Neuron (in vitro differentiated cells): ENCODE data around the gene SPOCK3.
"Not testable (repeated sequence)": the region's sequence is repeated elsewhere in the genome, so short reads cannot be mapped to it uniquely, and the experiment has no call there.

Source experiments
- H2AFZ ChIP-seq: one replicate; pipeline ENCODE4 v1.6.1; 2013; ENCODE audit warnings: low read depth, mild to moderate bottlenecking, inconsistent platforms, low read length, moderate library complexity
- H3K27me3 ChIP-seq: one replicate; pipeline ENCODE4 v1.6.1; 2013; ENCODE audit warnings: low read length; ENCODE audit not compliant: insufficient read depth
- H3K36me3 ChIP-seq: one replicate; pipeline ENCODE4 v1.6.1; 2013; ENCODE audit warnings: low read length; ENCODE audit not compliant: insufficient read depth
- H3K4me1 ChIP-seq: one replicate; pipeline ENCODE4 v1.6.1; 2013; ENCODE audit warnings: low read length; ENCODE audit not compliant: insufficient read depth
- H3K4me3 ChIP-seq: 2 replicates; pipeline ENCODE4 v1.5.1; 2013; ENCODE audit warnings: mild to moderate bottlenecking, low read length, moderate library complexity
- H3K9me3 ChIP-seq: one replicate; pipeline ENCODE4 v1.6.1; 2013; ENCODE audit warnings: low read length

The SPOCK3 gene

GRCh38 chr4:166808380-166808779 is 425.9 kb downstream of the SPOCK3 start:
- Histone ChIP-seq H2AFZ (no peak overlapping the region), H3K36me3 (no peaks in the 10 kb centered on the region), H3K27me3 (no peaks in the 10 kb centered on the region), H3K4me3 (no peak overlapping the region), H3K4me1 (no peaks in the 10 kb centered on the region), H3K9me3 (no peaks in the 10 kb centered on the region)

DNA sequence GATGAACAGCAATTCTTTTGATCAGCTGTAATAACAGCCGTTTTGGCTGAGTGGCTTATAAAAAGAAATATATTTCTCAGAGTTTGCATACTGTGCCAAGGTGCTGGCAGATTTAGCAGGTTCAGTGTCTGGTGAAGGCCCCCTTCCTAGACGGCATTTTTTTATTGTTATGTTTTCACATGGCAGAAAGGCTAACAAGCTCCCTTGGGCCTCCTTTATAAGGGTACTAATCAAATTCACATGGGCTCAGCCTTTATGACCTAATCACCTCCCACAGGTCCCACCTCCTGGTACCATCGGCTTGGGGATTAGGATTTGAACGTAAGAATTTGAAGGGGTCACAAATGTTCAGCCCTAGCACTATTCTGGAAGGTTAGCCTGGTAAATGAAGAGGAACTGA is 431.9 kb downstream of the SPOCK3 start:
- Histone ChIP-seq H3K4me1 (no peaks in the 10 kb centered on the region), H3K4me3 (no peak overlapping the region), H3K36me3 (no peaks in the 10 kb centered on the region), H3K9me3 (no peaks in the 10 kb centered on the region), H2AFZ (no peak overlapping the region), H3K27me3 (no peaks in the 10 kb centered on the region)

DNA sequence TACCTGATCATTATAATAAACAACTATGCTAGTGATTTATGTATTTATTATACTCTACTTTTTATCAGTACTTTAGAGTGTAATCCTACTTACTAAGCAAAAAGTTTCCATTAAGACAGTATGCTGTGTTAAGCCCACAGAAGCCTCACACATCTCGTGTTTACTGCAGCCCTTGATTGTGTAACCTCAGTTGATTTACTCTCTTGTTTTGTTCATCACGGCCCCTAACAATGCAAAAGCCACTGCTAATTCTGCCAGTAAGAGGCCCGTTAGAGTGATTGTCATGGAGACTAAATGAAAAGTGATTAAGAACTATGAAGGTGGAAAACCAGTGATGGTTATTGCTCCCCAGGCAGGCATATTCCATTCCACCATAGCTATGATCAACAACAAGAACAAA is 436.2 kb downstream of the SPOCK3 start:
- Histone ChIP-seq H3K4me3 (no peak overlapping the region), H2AFZ (no peak overlapping the region), H3K36me3 (no peaks in the 10 kb centered on the region), H3K27me3 (no peaks in the 10 kb centered on the region), H3K4me1 (no peaks in the 10 kb centered on the region), H3K9me3 (no peaks in the 10 kb centered on the region)

DNA sequence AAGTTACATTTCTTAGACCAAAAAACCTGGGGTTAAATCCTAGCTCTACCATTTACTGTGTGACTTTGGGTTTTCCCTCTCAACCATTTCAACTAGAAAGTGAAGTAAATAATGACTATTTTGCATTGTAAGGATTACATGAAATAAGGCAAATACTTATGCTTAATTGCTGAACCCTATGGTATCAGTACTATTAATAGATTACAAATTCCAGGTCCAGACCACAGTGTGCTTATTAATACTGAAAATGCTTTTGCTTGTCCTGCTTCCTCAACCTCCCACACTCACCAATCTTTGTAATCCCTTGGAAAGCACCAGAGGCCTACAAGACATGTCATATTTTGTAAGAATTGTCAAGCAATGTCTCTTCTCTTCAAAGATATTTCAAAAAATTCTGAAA is 456.5 kb downstream of the SPOCK3 start:
- H3K4me3 ChIP-seq = no peak overlapping the region

DNA sequence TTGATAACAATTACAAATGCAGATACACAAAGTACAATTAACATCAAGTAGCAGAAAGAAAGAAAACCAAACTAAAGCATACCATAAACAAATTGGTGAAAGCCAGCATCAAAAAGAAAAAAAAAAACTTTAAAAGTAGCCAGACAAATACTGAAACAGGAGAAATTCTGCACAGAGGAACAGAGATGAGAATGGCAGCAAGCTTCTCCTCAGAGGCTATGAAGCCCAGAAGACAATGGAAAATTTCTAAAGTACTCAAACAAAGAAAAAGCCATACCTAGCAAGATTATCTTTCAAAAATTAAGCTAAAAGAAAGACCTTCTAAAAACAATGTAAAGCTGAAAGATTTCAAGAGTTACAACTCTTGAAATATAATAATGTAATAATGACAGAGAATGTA is 471.3 kb downstream of the SPOCK3 start:
- Histone ChIP-seq H3K36me3 (no peaks in the 10 kb centered on the region), H2AFZ (no peak overlapping the region), H3K4me3 (no peak overlapping the region), H3K9me3 (no peaks in the 10 kb centered on the region), H3K27me3 (no peaks in the 10 kb centered on the region), H3K4me1 (no peaks in the 10 kb centered on the region)

More for the DNA sequence above, 456.5 kb downstream of the SPOCK3 start:
- no peaks in the 10 kb centered on the region for H3K9me3 ChIP-seq
- H3K27me3 ChIP-seq = no peaks in the 10 kb centered on the region
- no peaks in the 10 kb centered on the region for H3K36me3 ChIP-seq
- no peaks in the 10 kb centered on the region for H3K4me1 ChIP-seq
- H2AFZ ChIP-seq = no peak overlapping the region

GRCh38 chr4:166741742-166742141 is 492.6 kb downstream of the SPOCK3 start:
- Histone ChIP-seq H3K9me3 (no peaks in the 10 kb centered on the region), H3K36me3 (no peaks in the 10 kb centered on the region), H3K4me3 (no peak overlapping the region), H3K4me1 (no peaks in the 10 kb centered on the region), H3K27me3 (no peaks in the 10 kb centered on the region), H2AFZ (no peak overlapping the region)

- not testable (repeated sequence) for H3K4me3 ChIP-seq, H3K36me3 ChIP-seq, H3K4me1 ChIP-seq, H3K9me3 ChIP-seq, H2AFZ ChIP-seq, H3K27me3 ChIP-seq
Observed at GRCh38 chr4:166739215-166739614, 495.1 kb downstream of the SPOCK3 start.

DNA sequence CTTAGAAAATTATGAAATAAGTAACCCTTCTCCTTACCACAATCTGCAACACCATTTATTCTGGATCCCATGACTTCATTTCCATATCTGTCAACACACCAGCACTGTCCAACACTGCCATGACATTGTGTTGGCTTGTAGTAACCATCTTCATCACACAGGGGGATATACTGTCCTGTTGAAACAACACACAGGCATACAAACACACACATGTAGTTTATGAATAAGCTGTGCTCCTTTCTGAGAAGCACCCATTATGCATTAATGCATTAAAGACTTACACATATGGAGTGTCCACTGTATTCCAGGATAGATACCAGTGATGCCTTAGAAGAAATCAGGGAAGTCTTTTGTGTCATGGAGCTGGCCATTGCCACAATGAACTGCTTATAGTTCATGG is 496.9 kb downstream of the SPOCK3 start:
- Histone ChIP-seq H3K4me1 (no peaks in the 10 kb centered on the region), H3K27me3 (no peaks in the 10 kb centered on the region), H3K36me3 (no peaks in the 10 kb centered on the region), H3K9me3 (no peaks in the 10 kb centered on the region), H2AFZ (no peak overlapping the region), H3K4me3 (no peak overlapping the region)

GRCh38 chr4:166735553-166735952 is 498.7 kb downstream of the SPOCK3 start:
- H3K4me3 ChIP-seq = no peak overlapping the region
- no peaks in the 10 kb centered on the region for H3K36me3 ChIP-seq
- H3K4me1 ChIP-seq = no peaks in the 10 kb centered on the region
- H3K27me3 ChIP-seq = no peaks in the 10 kb centered on the region
- H3K9me3 ChIP-seq = no peaks in the 10 kb centered on the region
- H2AFZ ChIP-seq = no peak overlapping the region

DNA sequence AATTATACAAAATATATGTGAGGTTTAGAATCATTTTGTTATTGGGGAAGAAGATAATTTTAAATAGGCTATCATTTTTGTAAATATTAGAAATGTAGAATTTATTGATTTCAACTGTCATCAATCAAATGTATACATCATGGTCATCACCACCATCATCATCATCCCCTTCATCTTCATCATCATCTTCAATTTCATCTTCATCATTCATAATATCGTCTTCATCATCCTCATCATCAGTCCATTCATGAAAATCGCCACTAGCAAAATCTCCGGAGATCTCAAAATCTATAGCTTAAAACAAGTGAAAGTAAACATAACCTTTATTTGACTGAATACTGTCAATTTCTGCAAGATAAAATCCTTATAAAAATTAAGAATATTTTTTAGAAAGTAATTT is 499.5 kb downstream of the SPOCK3 start:
- Histone ChIP-seq H2AFZ (no peak overlapping the region), H3K9me3 (no peaks in the 10 kb centered on the region), H3K4me1 (no peaks in the 10 kb centered on the region), H3K4me3 (no peak overlapping the region), H3K27me3 (no peaks in the 10 kb centered on the region), H3K36me3 (no peaks in the 10 kb centered on the region)

DNA sequence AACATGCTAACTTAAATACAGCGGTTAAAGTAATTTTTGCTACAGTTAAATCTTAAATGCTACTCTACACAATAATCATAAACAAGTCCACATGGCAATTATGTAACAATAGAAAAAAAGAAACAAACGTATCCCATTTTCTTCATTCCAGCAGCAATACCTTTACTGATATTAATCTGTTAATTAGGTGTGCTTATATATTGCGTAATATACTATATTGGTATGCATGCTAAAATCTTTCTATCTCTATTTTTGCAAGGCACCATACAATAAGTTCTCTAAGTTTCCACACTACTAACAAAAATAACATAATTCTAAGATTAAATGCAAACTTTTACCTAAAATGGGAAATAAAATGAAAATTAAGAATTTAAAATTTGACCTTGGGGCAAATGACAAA is 500.6 kb downstream of the SPOCK3 start:
- H2AFZ ChIP-seq = no peak overlapping the region
- H3K9me3 ChIP-seq = no peaks in the 10 kb centered on the region
- no peaks in the 10 kb centered on the region for H3K27me3 ChIP-seq
- no peaks in the 10 kb centered on the region for H3K36me3 ChIP-seq
- no peaks in the 10 kb centered on the region for H3K4me1 ChIP-seq
- no peak overlapping the region for H3K4me3 ChIP-seq

DNA sequence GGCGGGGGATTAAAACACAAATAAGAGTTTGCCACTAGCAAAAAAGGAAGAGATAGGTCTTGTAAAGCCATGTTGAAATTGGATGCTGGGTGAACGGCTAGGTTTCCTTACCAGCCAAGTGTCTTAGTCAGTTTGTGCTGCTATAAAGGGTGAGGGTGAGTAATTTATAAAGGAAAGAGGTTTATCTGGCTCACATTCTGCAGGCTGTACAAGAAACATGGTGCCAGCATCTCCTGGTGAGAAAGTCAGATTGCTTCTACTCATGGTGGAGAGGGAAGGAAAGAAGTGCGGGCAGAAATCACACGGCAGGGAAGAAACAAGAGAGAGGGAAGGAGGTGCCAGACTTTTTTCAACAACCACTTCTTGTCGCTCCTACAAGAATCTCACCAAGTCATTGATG is 507.5 kb downstream of the SPOCK3 start:
- no peaks in the 10 kb centered on the region for H3K27me3 ChIP-seq
- H2AFZ ChIP-seq = no peak overlapping the region
- H3K9me3 ChIP-seq = no peaks in the 10 kb centered on the region

GRCh38 chr4:166724369-166724768 is 509.9 kb downstream of the SPOCK3 start:
- Histone ChIP-seq H3K4me3 (no peak overlapping the region), H3K27me3 (no peaks in the 10 kb centered on the region), H3K9me3 (no peaks in the 10 kb centered on the region), H3K36me3 (no peaks in the 10 kb centered on the region), H3K4me1 (no peaks in the 10 kb centered on the region), H2AFZ (no peak overlapping the region)

More for the DNA sequence above, 507.5 kb downstream of the SPOCK3 start:
- no peaks in the 10 kb centered on the region for H3K36me3 ChIP-seq
- no peak overlapping the region for H3K4me3 ChIP-seq
- no peaks in the 10 kb centered on the region for H3K4me1 ChIP-seq

GRCh38 chr4:166723532-166724140 is 510.7 kb downstream of the SPOCK3 start:
- Histone ChIP-seq H3K9me3 (no peaks in the 10 kb centered on the region), H3K4me1 (no peaks in the 10 kb centered on the region), H3K36me3 (no peaks in the 10 kb centered on the region), H3K27me3 (no peaks in the 10 kb centered on the region), H2AFZ (no peak overlapping the region), H3K4me3 (no peak overlapping the region)
